Suppressor macrophage treated with lipopolysaccharide for 4 hours (primary cell): ENCODE data around the gene RABL2B.

Experiments
- DNase-seq: peaks from one replicate; pipeline ENCODE4 v3.0.0-alpha.2; 2020

RABL2B gene

DNA sequence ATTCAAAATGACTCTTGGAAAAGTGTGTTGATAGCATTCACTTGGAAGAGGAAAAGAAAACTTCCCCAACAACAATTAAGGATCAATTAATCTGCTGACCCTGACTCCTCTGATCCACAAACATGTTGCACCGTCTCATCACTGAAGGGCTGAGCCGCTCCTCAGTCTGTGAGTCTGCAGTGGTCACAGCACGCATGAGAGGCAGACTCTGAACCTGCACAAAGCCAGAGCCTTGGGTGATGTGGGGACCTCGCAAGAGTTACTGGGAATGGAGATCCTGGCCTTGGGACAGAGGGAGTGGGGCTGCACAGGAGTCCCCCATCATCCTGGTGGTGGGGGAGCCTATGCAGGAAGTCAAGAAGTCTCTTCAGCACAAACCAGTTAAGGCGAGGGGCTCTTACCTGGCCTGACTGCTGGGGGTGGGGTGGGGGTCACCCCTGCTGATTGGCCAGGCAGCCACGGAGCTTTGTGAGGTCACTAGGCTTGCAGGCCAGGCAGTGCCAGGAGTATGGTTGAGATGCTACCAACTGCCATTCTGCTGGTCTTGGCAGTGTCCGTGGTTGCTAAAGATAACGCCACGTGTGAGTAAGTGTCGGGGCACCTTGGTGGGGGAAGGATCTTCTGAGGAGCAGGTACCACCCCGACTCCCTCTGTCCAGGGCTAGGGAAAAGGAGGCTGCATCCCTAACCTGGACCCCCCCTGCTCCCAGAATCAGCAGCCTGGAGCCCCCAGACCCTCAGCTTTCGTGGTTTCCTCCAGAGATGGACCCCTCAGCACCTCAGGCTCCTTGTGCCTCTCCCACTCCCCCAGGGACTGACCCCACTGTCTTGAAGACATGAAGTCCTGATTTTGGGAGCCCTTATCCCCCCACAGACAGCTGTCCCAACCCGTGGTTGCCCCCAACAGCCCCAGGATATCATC is 45.4 kb downstream of the RABL2B start, which contains the start of gene ACR:
Gene ACR (plus strand): TSS at position 477 of the 921 bp plus-strand sequence. CDS start 32 bp downstream, at position 509.
- no peak for DNase-seq

DNA sequence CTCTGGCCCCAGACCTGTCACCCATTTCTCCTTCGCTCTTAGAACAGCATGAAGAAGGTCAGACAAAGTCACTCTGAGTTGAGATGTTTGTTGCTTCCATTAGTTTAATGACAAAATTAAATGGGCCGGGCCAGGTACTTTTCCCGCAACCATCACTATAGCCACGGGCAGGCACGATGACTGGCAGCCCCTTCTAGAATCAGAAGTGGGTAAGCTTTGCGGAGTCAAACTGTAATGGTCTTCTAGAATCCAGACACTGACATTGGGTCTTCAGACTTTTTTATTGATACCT is 47.8 kb downstream of the RABL2B start:
- no peak for DNase-seq

DNA sequence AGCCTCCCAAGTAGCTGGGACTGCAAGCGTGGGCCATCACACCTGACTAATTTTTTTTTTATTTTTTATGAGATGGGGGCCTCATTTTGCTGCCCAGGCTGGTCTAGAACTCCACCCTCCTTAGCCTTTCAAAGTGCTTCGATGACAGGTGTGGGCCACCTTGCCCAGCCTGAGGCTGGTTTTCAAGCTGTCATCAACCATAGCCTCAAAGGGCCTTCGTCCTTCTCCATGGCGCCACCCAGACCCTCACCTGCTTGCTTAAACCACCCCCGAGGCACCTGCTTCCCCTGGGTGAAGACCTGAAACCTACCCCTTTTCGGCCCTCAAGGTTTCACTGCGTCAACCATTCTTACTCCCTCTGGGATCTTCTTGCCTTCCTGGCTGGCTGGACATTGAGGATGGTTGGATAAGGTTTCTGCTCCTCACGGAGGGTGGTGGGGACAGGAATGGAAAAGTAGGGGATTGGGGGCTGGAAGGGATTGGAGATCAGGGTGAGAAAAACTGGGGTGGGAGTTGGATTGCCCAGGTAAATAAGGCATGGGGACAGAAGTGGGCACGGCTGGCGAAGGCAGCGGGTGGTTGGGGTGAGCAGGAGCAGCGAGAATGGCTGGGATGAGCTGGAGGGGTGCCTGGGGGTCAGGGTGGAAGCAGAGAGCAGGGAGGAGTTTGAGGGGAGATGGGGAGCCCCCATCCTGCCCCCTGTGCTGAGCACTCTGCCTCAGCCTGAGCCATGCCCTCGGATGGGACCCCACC is 48.3 kb downstream of the RABL2B start:
- no peak for DNase-seq

DNA sequence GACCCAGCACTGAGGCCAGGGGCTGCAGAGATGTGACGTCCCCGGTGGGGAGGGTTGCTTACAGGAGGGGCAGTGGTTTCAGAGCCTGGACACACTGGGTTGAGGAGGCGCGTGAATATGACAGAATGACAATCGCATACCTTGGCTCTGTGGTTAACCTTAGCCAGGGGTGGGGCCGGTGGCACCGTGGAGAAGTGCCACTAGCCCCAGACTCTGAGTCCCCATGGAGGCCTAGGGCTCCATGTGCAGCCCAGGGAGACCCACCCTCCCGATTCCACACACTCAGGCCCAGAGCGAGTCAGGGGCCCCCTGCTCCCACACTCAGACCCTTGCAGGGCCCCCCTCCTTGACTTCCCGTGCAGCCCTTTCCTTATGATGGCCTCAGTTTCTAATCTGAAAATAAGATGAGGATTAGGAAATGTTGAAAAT is 49.1 kb downstream of the RABL2B start:
- no peak for DNase-seq

DNA sequence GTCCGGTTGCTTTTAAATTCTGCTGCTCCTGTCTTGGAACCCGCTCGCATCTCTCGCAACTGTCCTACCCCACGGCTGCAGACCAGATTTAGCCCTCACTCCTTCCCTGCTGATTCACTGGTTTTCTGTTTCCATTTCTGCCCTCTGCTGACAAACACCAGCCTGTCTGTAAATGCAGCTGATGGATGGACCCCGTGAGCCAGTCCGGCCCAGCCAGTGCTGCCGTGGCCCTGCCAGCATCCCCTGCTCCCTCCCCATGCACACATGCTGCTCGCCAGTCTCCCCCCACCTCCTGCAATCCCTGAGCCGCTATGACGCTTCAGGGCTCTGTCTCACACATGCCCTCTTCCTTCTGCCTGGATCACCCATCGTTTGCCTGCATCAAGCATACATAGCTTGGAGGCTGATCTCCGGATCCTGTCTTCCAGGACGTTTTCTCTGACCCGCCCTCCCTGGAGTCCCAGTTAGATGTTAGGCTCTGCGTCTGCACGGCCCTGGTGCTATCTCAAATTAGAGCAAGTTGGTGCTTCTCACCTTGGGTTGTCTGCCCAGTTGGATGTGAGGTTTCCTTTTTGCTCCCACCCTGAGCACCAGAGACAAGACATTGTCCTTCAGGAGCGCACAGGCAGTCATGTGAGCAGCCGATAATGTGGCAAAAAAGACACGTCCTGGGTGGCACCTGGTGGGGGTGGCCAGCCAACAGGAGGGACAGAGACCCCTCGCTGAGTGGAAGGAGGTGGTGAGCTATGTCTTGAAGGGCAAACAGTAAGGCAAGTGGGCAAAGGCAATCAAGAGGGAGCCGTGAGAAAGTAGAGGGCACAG is 49.7 kb downstream of the RABL2B start:
- DNase-seq, result no peak

DNA sequence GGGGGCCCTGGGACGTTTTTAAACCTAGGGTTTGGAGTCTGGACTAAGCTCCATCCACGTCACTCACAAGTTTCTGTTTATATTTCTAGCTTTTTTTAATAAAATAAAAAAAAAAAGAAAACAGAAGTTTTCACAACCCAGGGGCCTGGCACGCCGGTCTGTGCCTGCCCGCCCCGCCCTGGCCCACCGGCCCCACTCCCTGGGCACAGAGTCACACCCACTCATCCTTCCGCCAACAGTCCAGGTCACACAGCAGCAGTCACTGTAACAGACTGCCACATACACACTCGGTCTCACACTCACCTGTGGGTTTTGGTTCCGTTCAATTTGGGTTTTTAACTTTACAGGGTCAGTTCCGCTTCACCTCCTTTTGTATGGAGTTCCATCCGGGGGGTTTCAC is 50.8 kb downstream of the RABL2B start:
- DNase-seq, result no peak

DNA sequence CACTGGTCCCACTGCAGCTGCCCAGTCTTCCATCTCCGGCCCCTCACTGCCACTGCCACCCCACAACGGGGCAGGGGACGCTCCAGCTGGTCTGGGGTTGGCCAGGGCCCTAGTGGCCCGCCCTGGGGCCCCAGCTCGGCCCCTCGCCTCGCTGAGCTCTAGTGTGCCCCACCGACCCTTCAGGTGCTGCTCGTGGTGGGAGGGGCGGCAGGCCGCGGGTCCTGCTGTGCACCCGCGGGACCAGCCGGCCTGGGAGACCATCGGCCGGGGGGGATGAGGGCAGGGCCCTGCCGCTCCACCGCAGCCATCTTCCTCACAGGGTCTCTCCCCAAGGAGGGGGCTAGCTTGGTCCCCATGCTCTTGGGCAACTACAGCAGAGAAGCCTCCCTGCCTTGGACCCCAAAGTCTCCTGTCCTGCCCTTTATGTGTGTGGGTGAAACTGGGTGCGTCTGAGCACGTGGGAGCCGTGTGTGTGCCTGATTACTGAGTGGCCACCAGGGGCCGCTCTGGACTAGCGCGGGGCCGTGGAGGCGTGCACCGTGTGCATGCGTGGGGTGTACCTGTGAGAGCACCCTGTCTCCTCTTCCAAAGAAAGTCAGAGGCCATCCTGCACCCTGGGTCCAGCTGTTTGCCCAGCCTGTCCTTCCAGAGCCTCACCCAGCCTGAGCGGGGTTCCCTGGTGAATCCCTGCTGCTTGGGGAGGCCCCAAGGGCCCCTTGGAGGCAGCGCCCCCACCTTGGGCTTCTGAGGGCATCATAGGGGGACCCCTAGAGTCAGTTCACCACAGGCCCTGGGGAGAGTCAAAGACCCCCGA is 51.4 kb downstream of the RABL2B start:
- peak; percentile 2 for DNase-seq

DNA sequence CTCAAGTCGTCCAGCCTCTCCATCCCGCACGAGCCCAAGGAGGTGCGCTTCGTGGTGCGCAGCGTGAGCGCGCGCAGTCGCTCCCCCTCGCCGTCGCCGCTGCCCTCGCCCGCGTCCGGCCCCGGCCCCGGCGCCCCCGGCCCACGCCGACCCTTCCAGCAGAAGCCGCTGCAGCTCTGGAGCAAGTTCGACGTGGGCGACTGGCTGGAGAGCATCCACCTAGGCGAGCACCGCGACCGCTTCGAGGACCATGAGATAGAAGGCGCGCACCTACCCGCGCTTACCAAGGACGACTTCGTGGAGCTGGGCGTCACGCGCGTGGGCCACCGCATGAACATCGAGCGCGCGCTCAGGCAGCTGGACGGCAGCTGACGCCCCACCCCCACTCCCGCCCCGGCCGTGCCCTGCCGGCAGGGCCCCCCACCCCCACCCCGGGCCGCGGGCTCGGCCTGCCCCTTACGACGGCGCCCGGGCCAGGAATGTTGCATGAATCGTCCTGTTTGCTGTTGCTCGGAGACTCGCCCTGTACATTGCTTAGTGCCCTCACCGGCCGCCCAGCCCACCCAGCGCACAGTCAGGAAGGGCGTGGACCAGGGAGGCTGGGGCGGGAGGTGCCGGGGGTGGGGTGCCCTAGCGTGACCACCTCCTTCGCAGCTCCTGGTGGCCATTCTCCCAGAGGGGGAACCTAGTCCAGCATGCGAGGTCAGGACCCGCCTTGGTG is 52.3 kb downstream of the RABL2B start:
- DNase-seq, result no peak

DNA sequence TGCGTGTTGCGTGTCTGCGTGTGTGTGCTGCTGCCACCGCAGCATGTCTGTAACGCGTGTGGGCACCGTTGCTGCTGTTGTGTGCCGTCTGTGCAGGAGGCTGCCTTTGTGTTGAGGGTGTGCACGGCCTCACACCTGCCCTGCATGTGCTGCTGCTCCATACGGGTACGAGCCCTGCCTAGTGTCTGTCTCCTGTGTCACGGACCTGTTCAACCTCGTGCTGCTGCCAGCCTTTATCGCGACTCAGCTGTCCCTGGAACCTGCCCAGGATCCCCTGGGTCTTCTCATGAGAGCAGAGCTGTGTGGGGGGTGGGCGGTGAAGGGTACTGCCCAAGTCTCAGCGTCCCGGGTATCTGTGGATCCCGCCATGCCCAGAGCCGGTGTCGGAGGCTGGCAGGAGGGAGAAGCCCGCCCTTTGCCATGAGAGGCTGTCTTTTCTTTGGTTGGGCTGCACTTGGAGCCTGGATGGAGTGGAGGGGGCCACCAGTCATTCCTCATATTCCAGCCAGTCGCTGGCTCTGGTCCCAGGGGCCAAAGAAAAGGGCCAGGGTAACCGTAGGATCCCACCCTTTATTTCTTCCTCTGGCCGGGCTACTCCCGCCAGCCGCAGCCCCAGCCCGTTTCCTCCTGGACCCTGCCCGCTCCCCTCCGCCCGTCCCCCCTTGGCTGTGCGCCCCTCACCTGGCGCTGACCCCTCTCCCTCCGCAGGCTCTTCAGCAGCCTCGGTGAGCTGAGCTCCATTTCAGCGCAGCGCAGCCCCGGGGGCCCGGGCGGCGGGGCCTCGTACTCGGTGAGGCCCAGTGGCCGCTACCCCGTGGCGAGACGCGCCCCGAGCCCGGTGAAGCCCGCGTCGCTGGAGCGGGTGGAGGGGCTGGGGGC is 53.2 kb downstream of the RABL2B start:
- no peak for DNase-seq

DNA sequence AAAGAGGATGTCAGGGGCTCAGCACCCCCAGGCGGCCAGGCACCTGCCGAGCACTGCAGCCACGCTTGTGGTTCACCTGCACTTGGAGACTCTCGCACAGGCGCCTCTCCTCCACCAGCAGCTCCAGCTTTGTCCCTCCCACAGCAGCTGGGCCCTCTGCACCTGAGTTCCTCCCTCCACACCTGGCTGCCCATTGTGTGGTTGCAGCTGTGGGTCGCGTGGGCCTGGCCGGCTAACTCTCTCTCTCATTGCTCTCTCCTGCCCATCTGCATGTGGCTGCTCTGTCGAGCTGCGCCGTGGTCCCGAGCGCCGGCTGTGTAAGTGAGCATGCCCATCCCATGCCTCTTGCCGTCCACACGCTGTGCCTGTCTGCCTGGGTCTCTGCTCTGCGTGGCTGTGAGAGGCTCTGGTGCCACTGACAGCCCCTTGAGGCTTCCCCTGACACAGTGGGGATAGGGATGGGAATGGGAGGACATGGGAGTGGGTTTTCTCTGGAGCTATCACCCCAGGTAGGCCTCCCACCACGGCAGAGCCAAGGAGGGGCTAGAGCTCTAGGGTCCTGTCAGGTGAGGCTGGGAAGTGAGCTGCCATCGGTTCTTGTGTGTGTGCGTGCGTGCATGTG is 53.9 kb downstream of the RABL2B start:
- DNase-seq, result no peak

DNA sequence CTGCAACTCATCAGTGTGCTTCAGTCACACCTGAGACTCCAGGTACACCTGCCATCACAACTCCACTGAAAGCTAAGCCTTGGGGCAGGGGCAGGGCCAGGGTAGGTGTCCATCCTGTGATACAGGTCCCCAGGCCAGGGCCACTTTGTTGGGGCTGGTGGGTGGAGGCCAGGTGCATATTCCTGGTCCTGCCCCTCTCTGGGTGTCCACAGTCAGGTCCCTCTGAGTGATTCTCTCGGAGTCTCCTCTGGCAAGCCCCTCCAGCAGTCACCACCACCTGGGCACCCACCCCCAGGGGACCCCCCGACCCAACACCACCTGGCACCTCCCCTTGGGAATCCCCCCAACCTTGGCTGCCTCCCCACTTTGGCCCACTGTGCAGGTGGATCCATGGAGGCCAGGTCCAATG is 54.9 kb downstream of the RABL2B start:
- DNase-seq, result no peak

DNA sequence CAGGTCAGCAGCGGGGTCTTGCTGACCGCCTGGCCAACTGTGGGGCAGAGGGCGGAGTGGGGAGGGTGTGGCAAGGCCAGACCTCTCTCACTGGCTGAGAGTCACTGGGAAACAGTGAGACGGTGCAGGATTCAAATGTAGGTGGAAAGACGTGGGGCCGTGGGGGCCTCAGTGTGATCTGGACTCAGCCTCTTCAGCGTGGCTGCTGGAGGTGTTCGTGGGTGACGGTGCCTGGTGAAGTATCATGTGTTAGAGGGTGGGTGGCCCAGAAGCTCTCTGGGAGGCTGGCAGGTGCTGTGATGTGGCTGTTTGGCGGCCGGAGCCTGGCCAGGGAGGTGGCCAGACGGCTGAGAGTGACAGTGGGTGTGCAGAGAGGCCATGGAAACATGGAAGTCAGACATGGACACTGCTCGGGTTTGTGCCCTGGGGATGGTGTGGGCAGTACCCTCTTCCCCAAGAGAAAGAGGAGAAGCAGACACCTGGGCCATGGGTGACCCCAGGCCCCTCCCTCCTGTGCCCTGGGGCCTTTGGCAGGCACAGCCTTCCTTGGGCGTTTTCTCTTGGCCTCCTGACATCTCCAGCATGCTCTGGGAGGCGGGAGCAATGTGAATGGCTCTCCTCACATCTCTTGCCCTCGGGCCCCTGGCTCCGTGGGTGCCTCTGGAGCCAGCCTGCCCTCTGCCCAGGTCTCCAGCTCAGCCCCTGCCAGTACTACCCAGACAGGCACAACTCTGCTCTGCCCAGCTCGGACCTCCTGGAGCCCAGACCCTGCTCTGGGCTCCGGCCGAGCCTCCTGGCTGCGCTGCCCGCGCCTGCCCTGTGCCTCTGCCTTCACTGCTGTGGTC is 55.5 kb downstream of the RABL2B start:
- no peak for DNase-seq

DNA sequence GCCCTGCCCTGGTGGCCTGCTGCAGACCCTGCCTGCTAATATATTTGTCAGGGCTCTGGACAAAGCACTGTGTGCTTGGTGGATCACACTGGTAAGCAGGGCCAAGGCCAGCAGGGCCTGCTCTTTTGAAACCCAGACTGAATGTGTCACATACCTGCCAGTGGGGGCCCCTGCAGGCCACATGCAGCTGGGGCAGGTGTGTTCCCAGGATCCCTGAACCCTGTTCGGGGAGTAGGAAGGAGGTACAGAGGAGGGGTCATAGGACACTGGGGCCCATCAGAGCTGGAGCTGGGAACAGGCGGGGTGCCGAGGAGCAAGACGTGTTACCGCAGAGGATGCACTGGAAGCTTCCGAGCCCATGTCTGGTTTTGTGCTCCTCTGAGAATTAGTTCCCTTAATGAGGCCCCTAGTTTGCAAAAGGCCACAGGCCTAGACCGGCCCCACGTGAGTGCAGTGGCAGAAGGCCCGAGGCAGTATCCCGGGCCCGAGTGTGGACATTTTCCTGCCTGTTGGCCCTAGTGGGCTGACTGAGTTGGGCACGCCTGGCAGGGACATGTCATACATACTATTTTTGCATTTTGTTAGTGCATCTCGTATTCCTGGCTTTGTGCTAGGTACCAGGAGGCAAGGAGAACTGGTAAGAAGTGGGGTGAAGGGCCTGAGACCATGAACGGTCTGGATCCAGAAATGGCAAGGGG is 56.6 kb downstream of the RABL2B start:
- DNase-seq, result no peak

DNA sequence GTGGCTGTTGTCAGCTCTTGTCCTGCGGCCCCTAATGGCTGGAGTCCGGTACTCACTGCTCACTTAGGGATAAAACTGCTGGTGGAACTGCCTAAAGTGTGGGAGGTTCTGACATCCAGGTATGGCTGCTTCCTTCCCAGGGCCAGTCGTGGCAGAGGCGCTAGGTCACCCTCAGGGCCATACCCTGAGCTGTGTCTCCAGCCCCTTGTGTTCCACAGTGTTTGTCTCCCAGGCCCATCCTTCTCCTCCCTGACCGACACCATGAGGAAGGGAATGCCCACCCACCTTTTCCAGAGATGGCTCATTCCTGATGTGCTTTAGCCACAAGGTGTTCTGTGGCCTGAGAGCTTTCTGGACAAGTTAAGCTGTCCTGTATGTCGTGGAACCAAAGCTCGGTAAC is 57.8 kb downstream of the RABL2B start:
- DNase-seq, result no peak

DNA sequence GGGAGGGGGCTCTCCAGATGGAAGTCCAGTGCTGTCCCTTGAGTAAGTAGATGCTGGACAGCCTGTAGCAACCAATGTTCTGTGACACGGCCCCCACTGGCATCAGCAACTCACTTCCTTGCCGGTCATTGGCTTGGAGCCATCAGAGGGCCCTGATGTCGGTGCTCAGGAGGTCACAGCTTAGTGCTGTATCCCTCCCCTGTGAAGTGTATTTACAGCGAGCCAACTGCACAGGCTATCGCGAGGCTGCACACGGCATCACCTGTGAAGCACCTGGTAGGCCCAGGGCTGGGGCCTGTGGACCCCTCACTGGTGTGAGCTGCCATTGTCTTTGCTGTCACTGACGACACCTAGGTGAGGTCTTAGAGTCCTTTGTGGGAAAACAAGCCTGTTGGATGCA is 58.8 kb downstream of the RABL2B start:
- DNase-seq, result no peak

DNA sequence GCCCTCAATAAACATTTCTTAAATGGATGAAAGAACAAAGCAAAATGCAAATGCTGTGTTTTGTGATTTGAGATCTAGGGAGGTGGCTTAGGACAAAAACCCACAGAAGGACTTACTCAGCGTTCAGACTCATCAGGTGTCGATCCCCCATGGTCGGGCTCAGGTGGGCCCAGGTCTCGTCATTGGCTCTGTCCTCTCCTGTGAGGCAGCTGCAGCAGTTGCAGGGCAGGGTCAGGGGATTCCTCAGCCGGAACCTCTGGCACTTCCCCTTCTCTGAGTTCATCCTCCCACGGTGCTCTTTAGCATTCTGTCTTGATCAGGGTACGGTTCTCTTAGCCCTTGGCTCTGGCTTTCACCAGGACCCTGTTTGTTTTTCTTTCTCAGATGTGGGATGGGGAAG is 59.4 kb downstream of the RABL2B start:
- peak; percentile 54 for DNase-seq

DNA sequence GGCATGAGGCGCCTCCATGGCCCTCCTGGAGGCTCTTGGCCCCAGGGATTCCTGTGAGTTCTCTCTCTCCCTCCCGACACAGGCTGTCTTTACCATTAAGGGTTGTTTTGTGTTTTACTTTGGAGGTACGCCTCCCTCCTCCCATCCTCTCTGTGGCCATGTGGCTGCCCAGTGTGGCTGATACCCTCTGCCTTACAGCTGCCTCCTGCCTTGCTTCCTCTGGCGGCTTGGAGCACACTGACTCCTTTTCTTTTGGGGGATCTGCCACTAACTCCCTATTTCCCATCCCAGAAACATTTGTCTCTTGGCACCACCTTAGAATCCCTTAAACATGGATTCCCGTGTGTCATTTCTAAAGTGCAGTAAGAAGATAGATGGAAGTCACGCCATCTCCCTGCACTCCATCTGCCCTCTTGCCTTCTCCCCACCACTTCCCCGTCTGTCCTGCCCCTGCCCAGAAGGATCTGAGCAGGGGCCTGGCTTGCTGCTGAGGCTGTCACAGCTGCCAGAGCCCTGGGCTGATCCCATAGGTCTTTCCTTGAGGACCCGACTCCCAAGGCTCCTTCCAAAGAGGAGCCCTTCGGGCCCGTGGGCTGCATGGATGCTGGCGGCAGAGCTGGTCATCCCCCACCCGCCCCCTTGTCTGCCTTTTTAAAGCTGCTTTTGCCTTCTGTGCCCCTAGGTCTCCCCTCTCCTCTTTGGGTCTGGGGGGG is 60.6 kb downstream of the RABL2B start:
- DNase-seq, result no peak
